Hematopoietic multipotent progenitor cell (in vitro differentiated cells): Measurements from ENCODE around the gene PITPNC1. TPM values are rescaled to one million over a fixed set of nuclear protein-coding genes. Genes with fewer than 3 reads are reported as not detected.
"Not testable (repeated sequence)": the region's sequence is repeated elsewhere in the genome, so short reads cannot be mapped to it uniquely, and the experiment has no call there.

Source experiments
- DNase-seq, 3 donors: peaks; one replicate each; pipeline ENCODE4 v3.0.0-alpha.2; 2011 to 2015; ENCODE audit warnings: low read depth in 2 of 3, low spot score in 2 of 3
- total RNA-seq: library from RNA; depleted of rRNA; stranded (reverse); fragments of >200 nt; gene quantifications from one replicate; pipeline ENCODE4 v1.2.3, GENCODE V29; 2012

The PITPNC1 gene
- total RNA-seq, 1 donor, result 5.9 TPM

- DNase-seq, result no peak
Observed at GRCh38 chr17:67392111-67392510, 15.0 kb downstream of the PITPNC1 start.

GRCh38 chr17:67393809-67394397, 16.8 kb downstream of the PITPNC1 start:
- DNase-seq, result no peak

GRCh38 chr17:67399676-67400075, 22.6 kb downstream of the PITPNC1 start:
- DNase-seq, result no peak

GRCh38 chr17:67400193-67400592, 23.1 kb downstream of the PITPNC1 start:
- DNase-seq, result peak in 2 of 3 donors; percentile 54 to 83

GRCh38 chr17:67401106-67401505, 24.0 kb downstream of the PITPNC1 start:
- no peak for DNase-seq

GRCh38 chr17:67401598-67402504, 24.8 kb downstream of the PITPNC1 start:
- DNase-seq, result no peak

- DNase-seq, result no peak
Observed at GRCh38 chr17:67403065-67403464, 26.0 kb downstream of the PITPNC1 start.

- DNase-seq, result no peak
Observed at GRCh38 chr17:67403483-67403882, 26.4 kb downstream of the PITPNC1 start.

GRCh38 chr17:67408455-67408830, 31.4 kb downstream of the PITPNC1 start:
- not testable (repeated sequence) for DNase-seq

GRCh38 chr17:67411397-67411796, 34.3 kb downstream of the PITPNC1 start:
- DNase-seq, result no peak

- DNase-seq, result no peak
Observed at GRCh38 chr17:67412032-67412431, 35.0 kb downstream of the PITPNC1 start.

GRCh38 chr17:67412941-67413340, 35.9 kb downstream of the PITPNC1 start:
- DNase-seq, result no peak

- DNase-seq, result no peak
Observed at GRCh38 chr17:67413388-67413787, 36.3 kb downstream of the PITPNC1 start.

- DNase-seq, result no peak
Observed at GRCh38 chr17:67414130-67414529, 37.0 kb downstream of the PITPNC1 start.

GRCh38 chr17:67414559-67414958, 37.5 kb downstream of the PITPNC1 start:
- no peak for DNase-seq

- DNase-seq, result no peak
Observed at GRCh38 chr17:67415291-67415690, 38.2 kb downstream of the PITPNC1 start.

GRCh38 chr17:67417507-67417906, 40.4 kb downstream of the PITPNC1 start:
- DNase-seq, result no peak

GRCh38 chr17:67420994-67421393, 43.9 kb downstream of the PITPNC1 start:
- no peak for DNase-seq

- peak; percentile 35 to 60 (median 55) for DNase-seq
Observed at GRCh38 chr17:67421869-67422273, 44.8 kb downstream of the PITPNC1 start.

- not testable (repeated sequence) for DNase-seq
Observed at GRCh38 chr17:67422296-67422695, 45.2 kb downstream of the PITPNC1 start.

- DNase-seq, result no peak
Observed at GRCh38 chr17:67422897-67423296, 45.8 kb downstream of the PITPNC1 start.

- no peak for DNase-seq
Observed at GRCh38 chr17:67425571-67426160, 48.6 kb downstream of the PITPNC1 start.
